Measurements from ENCODE around the gene KIF1A.

DNA sequence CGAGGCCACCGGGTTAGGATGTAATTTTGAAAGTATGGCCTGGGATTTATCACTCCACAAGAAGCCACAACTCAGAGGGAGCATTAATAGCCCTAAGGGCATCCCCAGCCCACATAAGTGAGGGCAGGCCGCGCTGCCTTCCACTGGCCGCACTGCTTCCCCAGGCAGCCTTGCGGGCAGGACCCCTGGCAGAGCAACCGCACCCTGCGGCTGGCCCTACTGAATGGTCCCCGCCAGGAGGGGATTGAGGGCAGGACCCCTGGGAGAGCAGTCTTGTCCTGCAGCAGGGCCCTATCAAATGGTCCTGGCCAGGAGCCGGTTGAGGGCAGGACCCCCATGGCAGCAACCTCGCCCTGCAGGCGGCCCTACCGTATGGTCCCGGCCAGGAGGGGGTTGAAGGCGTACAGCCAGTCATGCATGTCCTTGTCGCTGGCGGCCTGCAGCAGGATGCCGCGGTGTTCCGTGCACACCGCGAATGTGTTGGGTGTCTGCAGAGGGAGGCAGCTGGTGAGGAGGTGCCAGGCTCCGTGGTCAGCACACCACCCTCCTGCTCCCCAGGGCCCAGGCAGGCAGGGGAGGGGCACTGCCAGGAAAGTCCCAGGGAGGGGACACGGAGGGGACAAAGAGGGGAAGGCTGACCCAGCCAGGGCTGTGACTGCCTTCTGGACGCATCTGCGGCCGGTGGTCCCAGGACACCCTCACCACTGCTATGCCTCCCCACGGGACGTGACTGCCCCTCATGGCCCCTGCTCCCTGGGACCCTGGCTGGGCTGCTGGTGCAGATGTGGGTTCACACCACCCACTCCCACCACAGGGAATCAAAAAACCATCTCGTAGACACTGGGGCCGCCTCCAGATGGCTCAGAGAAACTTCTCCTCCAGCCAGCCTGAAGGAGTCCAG is 102.1 kb downstream of the KIF1A start:
- no peak for TF ChIP-seq YY1 (IDR thresholded peaks at IDR 0.05; ENCODE audit: low read depth)
- TF ChIP-seq, protein P1, sequence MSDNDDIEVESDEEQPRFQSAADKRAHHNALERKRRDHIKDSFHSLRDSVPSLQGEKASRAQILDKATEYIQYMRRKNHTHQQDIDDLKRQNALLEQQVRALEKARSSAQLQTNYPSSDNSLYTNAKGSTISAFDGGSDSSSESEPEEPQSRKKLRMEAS (IDR thresholded peaks at IDR 0.05), result no peak
- no peak for TF ChIP-seq TAF1 (IDR thresholded peaks at IDR 0.05; ENCODE audit: low read depth)
- TF ChIP-seq TEAD4 (IDR thresholded peaks at IDR 0.05), result no peak
- TF ChIP-seq ZBTB7A (IDR thresholded peaks at IDR 0.05; ENCODE audit: low read depth), result no peak
- TF ChIP-seq, protein P2, sequence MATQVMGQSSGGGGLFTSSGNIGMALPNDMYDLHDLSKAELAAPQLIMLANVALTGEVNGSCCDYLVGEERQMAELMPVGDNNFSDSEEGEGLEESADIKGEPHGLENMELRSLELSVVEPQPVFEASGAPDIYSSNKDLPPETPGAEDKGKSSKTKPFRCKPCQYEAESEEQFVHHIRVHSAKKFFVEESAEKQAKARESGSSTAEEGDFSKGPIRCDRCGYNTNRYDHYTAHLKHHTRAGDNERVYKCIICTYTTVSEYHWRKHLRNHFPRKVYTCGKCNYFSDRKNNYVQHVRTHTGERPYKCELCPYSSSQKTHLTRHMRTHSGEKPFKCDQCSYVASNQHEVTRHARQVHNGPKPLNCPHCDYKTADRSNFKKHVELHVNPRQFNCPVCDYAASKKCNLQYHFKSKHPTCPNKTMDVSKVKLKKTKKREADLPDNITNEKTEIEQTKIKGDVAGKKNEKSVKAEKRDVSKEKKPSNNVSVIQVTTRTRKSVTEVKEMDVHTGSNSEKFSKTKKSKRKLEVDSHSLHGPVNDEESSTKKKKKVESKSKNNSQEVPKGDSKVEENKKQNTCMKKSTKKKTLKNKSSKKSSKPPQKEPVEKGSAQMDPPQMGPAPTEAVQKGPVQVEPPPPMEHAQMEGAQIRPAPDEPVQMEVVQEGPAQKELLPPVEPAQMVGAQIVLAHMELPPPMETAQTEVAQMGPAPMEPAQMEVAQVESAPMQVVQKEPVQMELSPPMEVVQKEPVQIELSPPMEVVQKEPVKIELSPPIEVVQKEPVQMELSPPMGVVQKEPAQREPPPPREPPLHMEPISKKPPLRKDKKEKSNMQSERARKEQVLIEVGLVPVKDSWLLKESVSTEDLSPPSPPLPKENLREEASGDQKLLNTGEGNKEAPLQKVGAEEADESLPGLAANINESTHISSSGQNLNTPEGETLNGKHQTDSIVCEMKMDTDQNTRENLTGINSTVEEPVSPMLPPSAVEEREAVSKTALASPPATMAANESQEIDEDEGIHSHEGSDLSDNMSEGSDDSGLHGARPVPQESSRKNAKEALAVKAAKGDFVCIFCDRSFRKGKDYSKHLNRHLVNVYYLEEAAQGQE (IDR thresholded peaks at IDR 0.05; ENCODE audit: low read depth), result no peak
- TF ChIP-seq NFIC (IDR thresholded peaks at IDR 0.05), result no peak
- TF ChIP-seq RAD21 (IDR thresholded peaks at IDR 0.05; ENCODE audit: low read depth), result no peak
- TF ChIP-seq EP300 (IDR thresholded peaks at IDR 0.05; ENCODE audit: borderline replicate concordance), result no peak
- TF ChIP-seq, protein P3, sequence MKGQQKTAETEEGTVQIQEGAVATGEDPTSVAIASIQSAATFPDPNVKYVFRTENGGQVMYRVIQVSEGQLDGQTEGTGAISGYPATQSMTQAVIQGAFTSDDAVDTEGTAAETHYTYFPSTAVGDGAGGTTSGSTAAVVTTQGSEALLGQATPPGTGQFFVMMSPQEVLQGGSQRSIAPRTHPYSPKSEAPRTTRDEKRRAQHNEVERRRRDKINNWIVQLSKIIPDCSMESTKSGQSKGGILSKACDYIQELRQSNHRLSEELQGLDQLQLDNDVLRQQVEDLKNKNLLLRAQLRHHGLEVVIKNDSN (IDR thresholded peaks at IDR 0.05), result no peak
- TF ChIP-seq TCF12 (IDR thresholded peaks at IDR 0.05; ENCODE audit: low read depth), result no peak
- no peak for TF ChIP-seq EGR1 (IDR thresholded peaks at IDR 0.05)
- no peak for TF ChIP-seq CEBPB (IDR thresholded peaks at IDR 0.05)
- TF ChIP-seq CREB1 (IDR thresholded peaks at IDR 0.05; ENCODE audit: low read depth), result no peak

Measured in Ishikawa (cell line).